Glutamatergic neuron (in vitro differentiated cells): ENCODE results near the gene COBL. TPM values are rescaled to one million over a fixed set of nuclear protein-coding genes. Genes with fewer than 3 reads are reported as not detected.

ENCODE experiments used
- DNase-seq: peaks from one replicate; pipeline ENCODE4 v3.0.0; 2022
- H3K27ac Mint-ChIP-seq: one replicate; pipeline ENCODE4 v1.8.0; 2020; ENCODE audit warnings: mild to moderate bottlenecking, mixed read lengths, inconsistent platforms; ENCODE audit not compliant: unreplicated experiment
- H3K27me3 Mint-ChIP-seq: one replicate; pipeline ENCODE4 v1.8.0; 2020; ENCODE audit warnings: mild to moderate bottlenecking, moderate library complexity, mixed read lengths, inconsistent platforms; ENCODE audit not compliant: unreplicated experiment
- H3K36me3 Mint-ChIP-seq: one replicate; pipeline ENCODE4 v1.8.0; 2020; ENCODE audit warnings: mild to moderate bottlenecking, mixed read lengths, inconsistent platforms; ENCODE audit not compliant: unreplicated experiment
- H3K4me1 Mint-ChIP-seq: one replicate; pipeline ENCODE4 v1.8.0; 2020; ENCODE audit warnings: mild to moderate bottlenecking, low read depth, mixed read lengths, inconsistent platforms; ENCODE audit not compliant: unreplicated experiment
- H3K4me3 Mint-ChIP-seq: one replicate; pipeline ENCODE4 v1.8.0; 2020; ENCODE audit warnings: mild to moderate bottlenecking, mixed read lengths, inconsistent platforms; ENCODE audit not compliant: unreplicated experiment
- H3K9me3 Mint-ChIP-seq: one replicate; pipeline ENCODE4 v1.8.0; 2020; ENCODE audit warnings: mild to moderate bottlenecking, moderate library complexity, mixed read lengths, inconsistent platforms; ENCODE audit not compliant: unreplicated experiment
- CTCF ChIP-seq: fragments of 200-600 bp; sonication (generic); IDR thresholded peaks from one replicate; pipeline ENCODE4 v1.5.0; 2021; ENCODE audit not compliant: partially characterized antibody, unreplicated experiment
- total RNA-seq: library from RNA; stranded (reverse); fragmentation: NEBNext Ultra II Directional; extraction: Animal tissue kit (Norgen Biotek cat#: 25700); gene quantifications from one replicate; pipeline ENCODE4 v1.2.1, GENCODE V29; 2021; ENCODE audit not compliant: unreplicated experiment

COBL gene
- total RNA-seq, 1 donor from 2014 or later = 3.3 TPM

DNA sequence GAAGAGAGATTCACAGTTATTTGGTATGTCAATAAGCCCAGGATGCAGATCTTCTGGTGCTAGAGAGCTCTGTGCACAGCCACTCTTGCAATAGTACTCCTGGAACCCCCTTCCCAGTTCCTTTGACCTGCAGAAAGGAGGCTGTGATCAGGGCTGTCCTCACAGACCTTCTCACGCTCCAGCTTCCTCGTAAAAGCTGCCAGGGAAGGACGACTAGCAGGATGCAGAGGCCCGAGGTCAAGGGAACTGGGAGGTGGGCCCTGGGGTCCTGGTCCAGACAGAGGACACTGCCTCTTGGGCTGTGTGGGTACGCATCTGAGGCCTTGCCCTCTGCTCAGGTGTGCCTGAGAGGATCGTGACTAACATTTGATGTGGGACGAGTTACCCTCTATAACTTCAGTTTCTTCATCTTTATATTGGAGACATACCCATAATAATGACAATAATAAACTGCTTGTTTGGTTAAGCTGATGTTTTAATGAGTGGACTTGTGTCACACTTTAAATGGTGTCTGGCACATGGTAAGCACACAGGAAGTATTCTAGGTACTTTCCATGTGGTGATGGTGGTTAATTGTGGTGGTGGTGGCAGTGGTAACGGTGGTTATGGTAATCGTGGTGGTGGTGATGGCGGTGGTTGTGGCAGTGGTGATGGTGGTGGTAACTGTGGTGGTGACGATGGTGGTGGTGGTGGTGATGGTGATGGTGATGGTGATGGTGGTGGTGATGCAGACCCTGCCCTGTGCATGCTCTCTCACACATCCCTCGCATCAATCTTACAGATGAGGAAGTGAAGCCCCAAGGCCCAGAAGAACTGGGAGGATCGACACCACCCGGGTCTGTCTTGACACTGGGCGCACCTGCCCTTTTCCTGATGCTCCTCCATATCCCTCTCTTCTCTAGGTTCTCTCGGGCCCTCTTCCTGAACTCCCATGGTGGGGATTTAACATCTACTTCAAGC, 298.8 kb downstream of the COBL start:
- H3K27ac Mint-ChIP-seq = no peak overlapping the region
- no peak for TF ChIP-seq CTCF
- H3K36me3 Mint-ChIP-seq = no peaks in the 10 kb centered on the region
- DNase-seq = no peak
- no peaks in the 10 kb centered on the region for H3K4me1 Mint-ChIP-seq
- H3K27me3 Mint-ChIP-seq = peaks cover 3% of the 10 kb centered on the region
- peaks cover 5% of the 10 kb centered on the region for H3K9me3 Mint-ChIP-seq
- no peak overlapping the region for H3K4me3 Mint-ChIP-seq

- TF ChIP-seq CTCF = no peak
- Mint-ChIP-seq H3K27ac (no peak overlapping the region), H3K4me3 (no peak overlapping the region), H3K27me3 (peaks cover 6% of the 10 kb centered on the region), H3K9me3 (peaks cover 5% of the 10 kb centered on the region), H3K4me1 (no peaks in the 10 kb centered on the region), H3K36me3 (no peaks in the 10 kb centered on the region)
- no peak for DNase-seq
Measured at GRCh38 chr7:51016546-51016945, 300.1 kb downstream of the COBL start.

DNA sequence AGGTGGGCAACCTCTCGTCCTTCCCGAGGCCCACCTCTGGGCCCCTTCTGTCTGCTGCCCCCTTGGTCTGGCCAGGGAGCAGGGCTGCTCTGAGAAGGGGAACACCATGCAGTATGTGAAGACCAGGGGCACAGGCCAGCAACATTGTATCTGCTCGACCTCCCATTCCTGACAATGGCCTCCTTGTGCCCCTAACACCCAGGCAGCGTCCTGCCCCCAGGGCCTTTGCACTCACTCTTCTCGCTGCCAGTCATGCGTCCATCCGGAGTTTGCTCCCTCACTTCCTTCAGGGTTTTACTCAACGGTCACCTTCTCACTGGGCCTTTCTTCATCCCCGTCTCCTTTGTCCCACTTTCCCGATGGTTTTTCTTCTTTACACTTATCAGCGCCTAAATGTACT, 301.0 kb downstream of the COBL start:
- Mint-ChIP-seq H3K4me3 (no peak overlapping the region), H3K27ac (no peak overlapping the region), H3K36me3 (no peaks in the 10 kb centered on the region), H3K27me3 (peaks cover 6% of the 10 kb centered on the region), H3K9me3 (peaks cover 5% of the 10 kb centered on the region), H3K4me1 (no peaks in the 10 kb centered on the region)
- TF ChIP-seq CTCF = no peak
- no peak for DNase-seq

DNA sequence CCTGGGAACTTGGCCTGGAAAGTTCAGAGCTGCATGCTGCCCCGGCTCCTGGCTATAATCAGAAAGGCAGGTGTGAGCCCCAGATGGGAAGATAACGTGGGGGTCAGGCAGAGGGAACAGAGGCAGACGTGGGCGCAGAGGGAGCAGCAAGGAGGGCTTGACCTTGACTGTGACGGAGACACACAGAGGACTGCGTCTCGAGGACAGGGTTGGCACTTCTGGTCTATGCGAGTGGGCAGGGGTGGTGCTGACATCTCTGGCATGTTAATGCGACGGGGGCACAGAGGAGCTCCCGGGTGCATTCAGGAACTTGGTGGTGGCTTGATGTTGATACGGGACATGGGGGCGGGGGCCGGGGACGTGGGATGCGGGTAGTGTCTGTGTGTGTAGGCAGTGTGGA, 301.8 kb downstream of the COBL start:
- H3K9me3 Mint-ChIP-seq = peaks cover 5% of the 10 kb centered on the region
- H3K36me3 Mint-ChIP-seq = no peaks in the 10 kb centered on the region
- no peak for TF ChIP-seq CTCF
- H3K4me1 Mint-ChIP-seq = no peaks in the 10 kb centered on the region
- H3K4me3 Mint-ChIP-seq = no peak overlapping the region
- no peak overlapping the region for H3K27ac Mint-ChIP-seq
- H3K27me3 Mint-ChIP-seq = peaks cover 6% of the 10 kb centered on the region
- DNase-seq = no peak

- peaks cover 5% of the 10 kb centered on the region for H3K9me3 Mint-ChIP-seq
- H3K27me3 Mint-ChIP-seq = peaks cover 6% of the 10 kb centered on the region
- H3K27ac Mint-ChIP-seq = no peak overlapping the region
- no peak for DNase-seq
- H3K4me1 Mint-ChIP-seq = no peaks in the 10 kb centered on the region
- H3K4me3 Mint-ChIP-seq = no peak overlapping the region
- TF ChIP-seq CTCF = no peak
- no peaks in the 10 kb centered on the region for H3K36me3 Mint-ChIP-seq
Measured at GRCh38 chr7:51013861-51014511, 302.6 kb downstream of the COBL start.
